ENCODE measurements around the gene SEMA7A.

GRCh38 chr15:74464897-74465296, 31.1 kb upstream of the SEMA7A start:
- TF ChIP-seq POLR2AphosphoS5 (IDR thresholded peaks at IDR 0.05; ENCODE audit: low read depth, low read length) (no peak), POLR2A (IDR thresholded peaks at IDR 0.05; ENCODE audit: low read depth, low read length) (no peak), TAF1 (IDR thresholded peaks at IDR 0.05; ENCODE audit: borderline replicate concordance, low read depth, low read length) (no peak)

Measured in GM12892 (cell line).